ENCODE results near the gene KIAA1210.

KIAA1210 gene

DNA sequence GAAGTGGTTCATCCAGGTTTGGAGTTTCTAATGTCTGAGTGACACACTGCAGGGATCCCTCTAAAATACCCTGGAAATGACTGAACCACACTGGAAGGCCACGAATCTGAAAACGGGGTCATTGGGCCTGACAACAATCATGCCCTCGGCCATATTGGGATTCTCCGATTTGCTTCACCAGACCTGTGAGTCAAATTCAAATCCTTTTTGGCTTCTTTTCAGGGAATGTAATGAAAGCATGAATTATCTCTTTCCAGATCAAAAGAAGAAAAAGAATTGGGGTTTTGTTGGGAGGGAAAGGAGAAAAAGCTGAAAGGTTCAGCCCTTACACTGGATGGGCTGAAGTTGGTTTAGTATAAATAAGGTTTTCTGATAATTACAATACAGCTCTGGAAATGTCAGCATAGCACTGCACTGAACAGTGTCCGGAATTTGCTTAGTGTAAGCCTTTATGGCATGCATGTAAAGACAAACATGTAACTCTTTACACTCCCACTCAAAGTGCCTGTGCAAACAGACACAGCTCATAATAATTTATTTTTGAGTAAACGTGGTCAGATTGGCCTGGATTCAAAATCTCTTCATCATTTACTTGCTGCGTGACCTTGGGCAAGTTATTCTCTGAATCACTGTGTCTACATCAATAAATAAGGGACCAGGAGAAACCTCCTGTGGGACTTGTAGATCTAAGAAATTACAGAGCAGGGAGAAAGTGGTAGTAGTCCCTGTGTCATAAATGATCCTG lies 33.4 kb downstream of the KIAA1210 start:
- DNase-seq (ENCODE audit: low read depth in 1 of 2, low spot score in 1 of 2), result no peak

DNA sequence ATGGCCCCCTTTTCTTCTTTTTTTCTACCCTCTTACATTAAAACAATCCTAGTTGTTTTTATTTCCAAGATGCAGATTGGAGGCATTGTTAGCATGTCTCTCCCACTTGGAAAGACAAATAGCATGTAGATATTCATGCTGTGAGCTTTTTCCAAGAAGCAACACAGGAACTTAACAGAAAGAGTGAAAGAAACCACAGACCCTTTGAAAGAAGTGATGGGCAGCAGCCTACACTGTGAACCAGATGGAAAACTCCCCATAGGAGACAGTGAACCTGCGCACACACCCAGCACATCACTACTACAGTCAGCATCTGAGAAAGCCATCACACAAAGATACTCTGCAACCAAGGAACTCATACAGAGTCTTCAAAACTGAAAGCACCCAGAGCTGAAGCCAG lies 37.0 kb downstream of the KIAA1210 start:
- no peak for DNase-seq (ENCODE audit: low read depth in 1 of 2, low spot score in 1 of 2)

GRCh38 chrX:119089619-119090018 lies 38.0 kb downstream of the KIAA1210 start:
- DNase-seq (ENCODE audit: low read depth in 1 of 2, low spot score in 1 of 2), result no peak

DNA sequence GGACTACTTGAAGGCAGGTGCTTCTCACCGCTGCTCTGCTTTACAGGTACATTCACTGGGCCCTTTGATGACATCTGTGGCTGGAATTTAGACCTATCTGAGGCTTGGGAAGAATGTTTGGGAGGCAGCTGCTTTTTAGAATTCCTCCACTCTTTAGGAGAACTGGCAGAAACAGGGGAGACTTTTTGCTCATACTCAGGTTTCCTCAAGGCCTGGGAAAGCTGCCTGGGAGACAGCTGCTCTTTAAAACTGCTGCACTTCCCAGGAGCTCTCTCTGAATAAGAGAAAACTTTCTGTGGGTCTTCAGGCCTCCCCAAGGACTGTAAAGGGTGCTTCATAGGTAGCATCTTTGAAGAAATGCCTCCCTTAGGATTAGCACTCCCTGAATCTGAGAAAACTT lies 40.5 kb downstream of the KIAA1210 start:
- no peak for DNase-seq (ENCODE audit: low read depth in 1 of 2, low spot score in 1 of 2)

DNA sequence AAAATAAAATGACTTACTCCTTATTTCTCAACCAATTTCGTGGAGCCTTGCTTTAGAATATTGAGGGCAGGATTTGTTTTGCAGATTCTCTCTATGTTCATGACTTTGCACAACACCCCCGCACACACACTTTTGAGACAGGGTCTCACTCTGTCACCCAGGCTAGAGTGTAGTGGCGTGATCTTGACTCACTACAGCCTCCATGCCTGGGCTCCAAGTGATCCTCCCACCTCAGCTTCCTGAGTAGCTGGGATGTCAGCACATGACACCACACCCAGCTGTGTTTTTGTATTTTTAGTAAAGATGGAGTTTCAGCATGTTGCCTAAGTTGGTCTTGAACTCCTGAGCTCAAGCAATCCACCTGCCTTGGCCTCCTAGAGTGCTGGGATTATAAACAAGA lies 42.8 kb downstream of the KIAA1210 start:
- DNase-seq (ENCODE audit: low read depth in 1 of 2, low spot score in 1 of 2), result no peak

GRCh38 chrX:119082278-119082677 lies 45.3 kb downstream of the KIAA1210 start:
- DNase-seq (ENCODE audit: low read depth in 1 of 2, low spot score in 1 of 2), result no peak

GRCh38 chrX:119075270-119076025 lies 52.2 kb downstream of the KIAA1210 start:
- no peak for DNase-seq (ENCODE audit: low read depth in 1 of 2, low spot score in 1 of 2)

DNA sequence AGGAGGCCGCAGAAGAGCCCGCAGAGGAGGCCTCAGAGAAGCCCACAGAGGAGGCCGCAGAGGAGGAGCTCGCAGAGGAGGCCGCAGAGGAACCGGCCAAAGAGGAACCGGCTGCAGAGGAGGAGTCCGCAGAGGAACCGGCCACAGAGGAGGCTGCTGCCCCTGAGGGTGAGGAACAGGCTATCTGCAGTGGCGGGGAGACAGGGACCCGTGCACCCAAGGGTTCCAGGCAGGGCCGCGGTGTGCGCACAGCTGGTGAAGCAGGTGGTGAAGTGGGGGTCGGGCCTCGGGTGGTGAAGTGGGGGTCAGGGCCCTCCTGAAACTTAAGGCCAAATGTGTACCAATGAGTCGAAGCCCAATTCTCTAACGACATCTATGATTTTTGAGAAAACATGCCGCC lies 53.7 kb downstream of the KIAA1210 start:
- no peak for DNase-seq (ENCODE audit: low read depth in 1 of 2, low spot score in 1 of 2)

- no peak for DNase-seq (ENCODE audit: low read depth in 1 of 2, low spot score in 1 of 2)
Observed at GRCh38 chrX:119073200-119073905, 54.3 kb downstream of the KIAA1210 start.

DNA sequence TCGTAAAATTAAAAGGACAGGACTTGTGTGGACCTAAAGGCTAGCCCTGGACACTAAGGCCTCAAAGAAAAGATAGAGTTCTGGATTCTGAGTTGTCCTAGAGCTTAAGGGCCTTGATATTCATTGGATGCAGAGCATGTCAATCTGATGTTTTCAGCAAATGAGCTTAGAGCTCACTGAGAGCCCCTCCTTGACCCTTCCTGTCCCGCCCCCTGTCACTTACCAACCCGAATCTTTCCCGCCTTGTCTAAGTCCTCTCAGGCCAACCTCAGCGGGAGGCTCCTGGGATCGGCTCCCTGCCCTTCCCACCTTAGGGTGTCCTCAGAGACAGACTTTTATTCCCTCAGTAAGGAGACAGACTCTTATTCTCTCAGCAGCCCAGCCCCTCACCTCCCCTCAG lies 54.9 kb downstream of the KIAA1210 start, which contains the start of gene CT47C1:
TSS of gene CT47C1 (plus strand) at position 250 of the 400 bp plus-strand sequence. CDS start 233 bp downstream, outside the sequence.
- DNase-seq (ENCODE audit: low read depth in 1 of 2, low spot score in 1 of 2), result no peak

DNA sequence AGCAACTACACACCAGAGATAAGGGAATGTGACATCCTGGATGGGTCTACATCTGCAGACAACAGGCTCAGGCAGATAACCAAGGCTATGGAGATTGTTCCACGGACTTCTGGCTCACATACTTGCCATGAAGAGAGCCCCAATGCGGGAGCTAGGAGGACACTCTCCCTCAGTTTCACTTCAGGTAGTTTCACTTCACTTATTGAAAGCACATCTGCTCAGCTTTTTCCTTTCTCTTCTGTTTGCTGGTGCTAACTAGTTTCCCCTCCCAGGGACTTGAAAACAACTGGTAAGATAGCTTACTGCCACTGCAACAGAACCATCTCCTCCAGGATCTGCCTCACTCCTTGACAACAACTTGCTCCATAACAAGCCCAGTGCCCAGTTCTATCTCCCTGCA lies 56.2 kb downstream of the KIAA1210 start:
- no peak for DNase-seq (ENCODE audit: low read depth in 1 of 2, low spot score in 1 of 2)

GRCh38 chrX:119069762-119070161 lies 57.9 kb downstream of the KIAA1210 start:
- DNase-seq (ENCODE audit: low read depth in 1 of 2, low spot score in 1 of 2), result no peak

GRCh38 chrX:119069128-119069527 lies 58.5 kb downstream of the KIAA1210 start:
- no peak for DNase-seq (ENCODE audit: low read depth in 1 of 2, low spot score in 1 of 2)

DNA sequence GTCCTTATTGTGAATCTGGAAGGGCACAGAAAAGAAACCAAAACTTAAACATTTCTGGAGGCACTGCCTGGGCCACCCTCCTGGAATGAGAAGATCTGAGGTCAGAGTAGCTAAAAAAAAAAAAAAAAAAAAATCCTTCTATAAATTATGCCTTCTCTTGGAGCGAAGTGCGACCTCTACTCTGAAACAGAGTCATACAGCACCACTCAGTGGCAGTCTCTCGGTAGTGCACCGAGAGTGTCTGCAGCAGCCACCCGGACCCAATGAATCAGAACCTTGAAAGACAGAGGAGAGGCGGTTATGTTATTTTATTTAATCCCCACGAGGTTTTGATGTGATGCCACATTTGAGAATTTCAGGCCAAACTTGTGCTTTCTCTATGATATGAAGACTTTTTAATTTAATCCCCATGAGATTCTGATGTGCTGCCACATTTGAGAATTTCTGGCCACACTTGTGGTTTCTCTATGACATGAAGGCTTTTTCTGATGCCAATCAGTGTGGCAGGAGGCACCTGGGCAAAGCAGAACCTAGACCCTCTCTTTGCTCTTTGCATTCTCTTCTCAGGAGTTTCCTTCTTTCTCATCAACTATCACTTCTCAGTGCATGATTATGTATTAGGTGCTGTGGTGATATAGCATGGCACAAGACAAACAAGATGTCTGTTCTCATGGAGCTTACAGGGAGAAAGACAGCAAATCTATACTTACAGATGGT lies 60.4 kb downstream of the KIAA1210 start:
- DNase-seq (ENCODE audit: low read depth in 1 of 2, low spot score in 1 of 2), result peak in 1 of 2 donors; percentile 17

DNA sequence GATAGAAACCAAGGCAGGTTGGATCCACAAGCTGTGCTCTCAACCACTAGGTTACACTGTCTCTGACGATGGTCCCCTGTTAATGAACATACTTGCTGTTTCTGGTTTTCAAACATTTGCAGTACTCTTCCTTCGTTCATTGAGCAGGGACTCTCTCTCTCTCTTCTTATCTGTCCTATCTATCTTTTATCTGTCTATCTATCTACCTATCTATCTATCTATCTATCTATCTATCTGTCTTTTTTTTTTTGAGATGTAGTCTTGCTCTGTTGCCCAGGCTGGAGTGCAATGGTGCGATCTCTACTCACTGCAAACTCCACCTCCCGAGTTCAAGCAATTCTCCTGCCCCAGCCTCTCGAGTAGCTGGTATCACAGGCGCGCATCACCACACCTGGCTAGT lies 64.2 kb downstream of the KIAA1210 start:
- no peak for DNase-seq (ENCODE audit: low read depth in 1 of 2, low spot score in 1 of 2)

DNA sequence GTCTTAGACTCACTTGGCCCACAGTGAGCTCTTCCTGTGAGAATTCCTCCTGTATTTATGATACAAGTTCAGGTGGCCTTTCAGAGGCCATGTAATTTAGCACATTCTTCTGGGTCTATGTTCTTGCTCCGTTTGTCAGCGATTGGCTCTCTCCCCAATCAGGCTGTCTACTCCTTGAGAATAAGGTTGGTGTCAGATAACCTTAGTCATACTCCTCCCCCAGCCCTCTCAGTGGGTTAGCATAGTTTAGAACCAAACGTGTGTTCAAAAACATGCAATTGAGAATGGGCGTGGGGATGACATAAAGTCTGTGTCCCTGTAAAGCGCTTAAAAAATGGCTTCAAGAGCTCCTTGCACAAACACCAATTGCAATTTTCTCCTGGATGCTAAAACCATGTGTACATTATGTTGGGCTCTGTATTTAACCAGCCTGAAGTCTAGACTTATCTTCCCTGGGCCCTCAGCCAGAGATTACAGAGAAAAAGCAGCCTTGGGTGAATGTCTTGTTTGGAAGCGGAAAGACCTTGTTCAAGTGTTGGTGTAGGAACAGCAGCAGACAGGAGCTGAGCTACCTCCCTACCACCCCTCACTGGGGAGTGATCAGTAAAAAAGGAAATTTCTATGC lies 64.8 kb downstream of the KIAA1210 start:
- DNase-seq (ENCODE audit: low read depth in 1 of 2, low spot score in 1 of 2), result no peak

DNA sequence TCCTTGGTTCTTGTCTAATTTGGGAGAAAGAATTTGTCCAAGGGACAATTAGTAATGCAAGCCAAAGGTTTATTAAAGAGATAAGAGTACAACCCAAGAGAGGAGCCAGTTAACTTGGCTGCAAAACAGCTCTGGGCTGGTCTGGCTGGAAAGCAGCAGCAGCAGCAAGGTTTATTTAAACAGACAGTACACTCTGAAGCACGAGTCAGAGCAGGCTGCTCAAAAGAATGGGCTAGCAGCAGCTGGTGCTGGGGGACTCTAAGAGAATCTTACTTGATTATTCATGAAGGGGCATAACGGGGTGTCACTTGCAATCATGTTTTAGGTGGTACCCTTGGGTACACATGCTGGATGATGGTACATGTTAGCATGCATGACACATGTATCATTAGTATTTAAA lies 71.9 kb downstream of the KIAA1210 start:
- DNase-seq (ENCODE audit: low read depth in 1 of 2, low spot score in 1 of 2), result no peak

DNA sequence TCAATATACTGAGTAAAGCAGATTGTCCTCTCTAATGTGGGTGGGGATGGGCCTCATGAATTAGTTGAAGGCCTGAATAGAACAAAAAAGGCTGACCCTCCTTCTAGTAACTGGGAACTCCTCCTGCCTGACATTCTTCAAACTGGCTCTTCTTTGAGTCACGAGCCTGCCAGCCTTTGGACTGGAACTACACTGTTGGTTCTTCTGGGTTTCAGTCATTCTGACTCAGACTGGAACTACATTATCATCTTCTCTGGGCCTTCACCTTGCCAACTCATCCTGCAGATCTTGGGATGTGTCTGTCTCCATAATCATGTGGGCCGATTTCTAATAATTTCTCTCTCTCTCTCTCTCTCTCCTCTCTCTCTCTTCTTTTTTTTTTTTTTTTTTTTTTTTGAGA lies 81.7 kb downstream of the KIAA1210 start:
- DNase-seq (ENCODE audit: low read depth in 1 of 2, low spot score in 1 of 2), result no peak

- no peak for DNase-seq (ENCODE audit: low read depth in 1 of 2, low spot score in 1 of 2)
Observed at GRCh38 chrX:119042996-119043395, 84.6 kb downstream of the KIAA1210 start.

DNA sequence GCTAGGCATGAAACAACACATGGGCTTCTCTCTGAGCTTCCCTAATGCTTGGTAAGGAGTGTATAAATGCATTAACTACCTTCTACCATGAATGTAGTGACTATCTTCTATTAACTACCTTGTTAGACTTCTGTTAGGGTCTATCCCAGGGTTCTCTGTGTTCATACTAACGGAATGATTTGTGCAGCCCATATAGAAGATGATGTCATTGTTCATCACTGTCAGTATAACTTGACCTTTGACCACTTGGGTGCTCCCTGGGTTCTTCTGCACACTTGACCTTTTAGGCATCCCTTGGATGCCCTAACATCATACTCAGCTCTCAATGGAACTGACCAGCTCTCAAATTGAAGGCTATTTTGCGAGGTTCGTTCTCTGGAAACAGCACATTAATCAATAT lies 85.6 kb downstream of the KIAA1210 start:
- DNase-seq (ENCODE audit: low read depth in 1 of 2, low spot score in 1 of 2), result no peak

- DNase-seq (ENCODE audit: low read depth in 1 of 2, low spot score in 1 of 2), result no peak
Observed at GRCh38 chrX:119041175-119041574, 86.4 kb downstream of the KIAA1210 start.
